ENCODE results near the gene GLIS1.

GLIS1 gene

DNA sequence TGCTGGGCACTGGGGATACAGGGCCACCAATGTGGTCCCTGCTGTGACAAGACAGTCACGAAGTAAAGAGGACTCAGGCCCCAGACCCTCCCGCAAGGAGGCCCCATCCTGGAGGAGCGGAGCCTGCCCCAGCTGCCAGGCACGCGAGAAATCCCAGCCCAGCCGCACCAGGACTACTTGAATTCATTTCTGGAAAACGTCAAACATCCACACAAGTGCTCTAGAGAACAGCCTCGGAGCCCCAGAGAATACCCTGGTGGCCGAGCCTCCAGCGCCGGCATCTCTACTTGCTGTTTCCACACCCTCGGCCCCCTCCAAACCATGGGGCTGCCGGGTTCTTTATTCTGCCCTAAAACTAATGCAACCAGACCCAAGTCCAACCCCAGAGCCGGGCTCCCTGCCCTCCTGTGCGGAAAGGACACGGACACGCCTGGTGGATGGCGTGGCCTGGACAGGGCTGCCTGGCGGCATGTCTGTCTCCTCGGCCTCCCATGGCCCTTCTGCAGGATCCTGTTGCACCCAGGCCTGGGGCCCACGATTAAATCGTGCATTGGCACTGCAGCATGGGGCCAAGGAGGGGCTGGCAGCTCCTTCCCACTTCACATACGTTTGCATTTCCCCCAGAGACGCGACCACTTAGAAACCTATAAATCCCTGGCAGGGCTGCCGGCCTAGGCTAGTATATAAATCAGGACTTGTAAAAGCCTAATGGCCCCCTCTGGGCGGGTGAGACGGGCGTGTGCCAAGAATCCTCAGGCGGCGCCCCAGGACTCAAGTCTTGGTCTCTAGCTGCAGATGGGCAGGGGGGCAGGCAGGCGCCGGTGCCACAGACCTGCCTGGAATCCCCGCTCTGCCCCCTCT, 238.5 kb downstream of the GLIS1 start:
- no peak for DNase-seq

DNA sequence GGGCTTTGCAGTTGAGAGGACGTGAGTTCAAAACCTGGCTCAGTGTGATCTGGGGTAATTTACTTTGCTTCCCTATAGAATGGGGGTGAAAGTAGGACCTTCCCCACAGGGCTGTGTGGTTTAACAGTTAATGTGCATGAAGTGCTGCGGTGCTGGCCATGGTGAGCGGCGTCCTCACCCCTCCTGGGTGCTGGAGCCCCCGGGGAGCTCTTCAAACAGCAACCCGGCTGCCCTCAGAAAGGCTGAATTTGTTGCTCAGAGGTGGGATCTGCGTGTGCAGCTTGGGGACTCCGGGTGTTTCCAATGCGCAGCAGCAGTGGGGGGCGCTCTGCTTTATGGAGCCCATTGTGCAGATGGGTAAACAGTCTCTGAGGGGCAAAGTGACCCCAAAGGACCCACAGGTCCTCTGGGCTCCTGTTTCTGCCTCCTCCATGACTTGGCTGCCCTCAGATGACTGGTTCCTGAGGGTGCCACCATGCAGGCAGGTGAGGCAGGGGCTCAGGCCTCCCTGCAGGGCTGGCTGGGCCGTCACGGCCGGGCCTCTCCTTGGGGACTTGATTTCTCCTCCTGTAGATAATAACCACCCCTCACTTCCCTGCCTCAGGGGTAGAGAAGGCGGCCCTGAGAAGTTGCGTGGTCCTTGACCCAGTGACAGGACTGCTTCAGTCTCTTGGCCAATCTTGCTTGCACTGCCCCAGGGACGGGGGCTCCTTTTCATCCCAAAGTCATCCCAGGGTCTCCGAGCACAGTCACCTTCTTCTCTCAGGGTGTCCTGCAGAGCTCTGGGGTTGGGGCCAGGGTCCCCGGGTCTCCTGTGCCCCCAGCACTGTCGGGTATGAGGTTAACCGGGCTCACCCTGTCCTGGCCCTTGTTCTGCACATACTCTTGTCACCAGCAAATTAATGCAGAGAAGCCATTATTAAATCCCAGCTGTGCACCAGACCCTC, 239.4 kb downstream of the GLIS1 start:
- no peak for DNase-seq

DNA sequence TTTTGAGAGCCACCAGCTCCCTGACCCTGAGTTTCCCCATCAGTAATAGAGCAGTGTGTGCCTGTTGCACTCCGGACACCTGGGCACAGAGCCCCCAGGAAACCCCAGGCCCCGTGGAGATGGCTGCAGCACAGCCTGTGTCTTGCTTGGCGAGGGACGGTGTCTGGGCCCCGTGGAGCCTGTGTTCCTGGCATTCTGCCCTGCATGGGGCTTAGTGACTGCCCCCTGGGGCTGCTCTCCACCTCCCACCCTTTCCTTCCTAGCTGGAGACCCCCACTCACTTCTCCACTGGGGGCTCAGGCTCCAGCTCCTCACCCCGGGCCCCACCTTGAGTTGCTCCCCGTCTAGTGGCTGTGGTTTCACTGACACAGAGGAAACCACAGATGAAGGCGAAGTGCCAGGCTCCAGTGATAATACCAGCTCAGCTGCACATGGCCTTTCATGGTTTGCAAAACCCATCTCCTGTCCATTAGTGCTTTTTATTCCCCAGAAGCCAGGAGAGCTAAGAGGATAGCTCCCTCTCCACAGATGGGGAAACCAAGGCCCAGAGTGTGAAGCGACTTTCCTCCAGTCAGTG, 240.3 kb downstream of the GLIS1 start:
- no peak for DNase-seq

DNA sequence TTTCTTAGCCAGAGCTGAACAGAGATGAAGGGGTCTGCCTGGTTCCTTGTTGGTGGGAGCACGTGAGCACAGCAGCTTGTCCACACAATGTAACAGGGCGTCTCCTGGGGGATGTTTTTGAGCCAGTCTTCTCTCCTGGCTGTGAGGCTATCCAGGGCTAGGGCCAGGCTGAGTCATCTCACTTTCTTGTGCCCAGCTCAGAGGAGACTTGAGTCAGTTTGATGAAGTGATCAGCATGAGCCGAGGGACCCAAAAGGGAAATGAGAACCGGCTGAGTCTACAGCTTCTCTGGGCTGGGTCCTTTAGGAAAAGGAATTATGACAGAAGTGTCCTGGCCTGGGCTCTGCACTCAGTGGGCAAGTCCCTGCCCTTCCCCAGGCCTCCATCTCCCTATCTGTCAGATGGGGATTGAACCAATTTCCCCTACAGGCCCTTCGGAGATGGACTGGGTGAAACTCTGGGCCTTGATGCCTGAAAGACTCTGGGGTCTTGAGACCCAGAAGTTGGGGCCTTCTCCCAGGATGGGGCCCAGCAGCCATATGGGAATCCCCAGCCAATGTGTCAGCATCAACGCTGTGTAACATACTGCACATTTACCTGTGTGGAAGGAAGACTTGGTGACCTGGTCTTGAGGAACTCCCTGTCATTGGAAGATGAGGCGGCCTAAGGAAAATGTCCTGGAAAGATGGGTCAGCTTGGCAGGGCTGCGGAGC, 243.2 kb downstream of the GLIS1 start:
- DNase-seq, result no peak

DNA sequence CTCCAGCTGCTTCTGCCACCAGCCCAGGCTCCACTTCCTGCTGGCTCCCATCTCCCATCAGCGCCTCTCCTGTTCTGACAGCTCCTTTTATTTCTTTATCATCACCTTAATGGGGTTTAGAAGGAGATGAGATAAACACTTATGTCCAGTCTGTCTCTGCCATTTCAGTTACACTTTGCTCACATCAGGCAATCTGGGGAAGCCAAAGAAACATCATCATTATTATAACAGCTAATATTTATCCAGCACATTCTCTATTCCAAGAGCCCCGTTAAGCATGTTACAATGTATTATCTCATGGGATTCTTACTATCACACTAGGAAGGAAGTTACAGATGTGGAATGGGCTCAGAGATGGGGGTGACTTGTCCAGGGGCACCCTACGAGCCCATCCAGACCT, 248.6 kb downstream of the GLIS1 start:
- no peak for DNase-seq

- DNase-seq, result no peak
These were observed 252.5 kb downstream of the GLIS1 start for GRCh38 chr1:53486395-53487026.

GRCh38 chr1:53485478-53486394, 253.2 kb downstream of the GLIS1 start:
- DNase-seq, result peak; percentile 58

DNA sequence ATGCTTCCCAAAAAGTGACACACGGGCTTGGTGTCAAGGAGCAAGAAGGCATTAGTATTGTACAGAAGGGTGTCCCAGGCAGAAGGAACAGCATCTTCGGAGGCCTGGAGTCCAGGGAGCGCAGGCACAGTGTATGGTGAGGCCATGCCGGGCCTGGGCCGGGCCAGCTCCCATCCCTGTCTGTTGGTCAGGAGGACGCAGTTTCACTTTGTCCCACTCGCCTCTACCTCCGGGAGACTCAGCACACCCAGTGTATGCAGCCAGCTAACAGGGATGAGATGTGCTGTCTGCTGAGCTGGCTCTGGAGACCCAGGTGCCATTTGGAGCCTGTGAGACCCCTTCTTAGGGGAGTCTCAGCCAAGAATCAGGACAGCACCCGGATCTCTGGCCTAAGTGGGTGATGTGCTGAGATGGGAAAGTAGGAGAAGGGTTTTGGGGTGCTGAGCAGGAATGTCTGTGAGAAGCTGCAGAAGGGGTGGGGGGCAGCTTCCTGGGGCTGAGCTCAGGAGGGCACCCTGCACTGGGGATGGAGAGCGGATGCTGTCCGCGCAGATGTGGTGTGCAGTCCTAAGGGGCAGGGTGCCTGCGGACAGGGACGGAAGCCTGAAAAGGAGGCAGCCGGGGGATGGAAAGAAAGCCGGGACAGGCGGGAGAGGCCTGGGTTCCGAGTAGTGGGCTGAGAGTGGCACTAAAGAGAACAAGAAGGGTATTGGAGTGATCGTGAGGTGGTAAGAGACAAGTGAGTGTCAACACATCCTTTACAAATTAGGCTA, 254.1 kb downstream of the GLIS1 start:
- DNase-seq, result no peak

DNA sequence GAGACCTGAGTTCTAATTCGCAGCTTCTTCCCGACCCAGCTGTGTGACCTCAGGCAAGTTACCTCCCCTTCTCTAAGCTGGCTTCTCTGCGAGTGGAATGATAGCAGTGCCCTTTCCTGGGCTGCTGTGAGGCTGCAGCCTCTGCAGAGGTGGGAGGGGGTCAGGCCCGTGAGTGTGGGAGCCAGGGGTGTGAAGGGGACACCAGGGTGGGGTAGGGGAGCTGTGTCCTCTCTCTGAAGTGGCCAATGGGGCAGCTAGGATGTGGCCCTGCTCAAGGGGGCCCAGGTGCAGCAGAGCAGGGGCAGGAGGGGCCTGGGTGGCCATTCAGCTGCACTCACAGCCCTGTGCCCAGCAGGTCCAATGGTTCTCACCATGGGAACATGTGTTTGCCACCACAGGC, 255.3 kb downstream of the GLIS1 start:
- no peak for DNase-seq

GRCh38 chr1:53483170-53483569, 255.8 kb downstream of the GLIS1 start:
- DNase-seq, result no peak

- no peak for DNase-seq
These were observed 256.4 kb downstream of the GLIS1 start for GRCh38 chr1:53482441-53483153.

DNA sequence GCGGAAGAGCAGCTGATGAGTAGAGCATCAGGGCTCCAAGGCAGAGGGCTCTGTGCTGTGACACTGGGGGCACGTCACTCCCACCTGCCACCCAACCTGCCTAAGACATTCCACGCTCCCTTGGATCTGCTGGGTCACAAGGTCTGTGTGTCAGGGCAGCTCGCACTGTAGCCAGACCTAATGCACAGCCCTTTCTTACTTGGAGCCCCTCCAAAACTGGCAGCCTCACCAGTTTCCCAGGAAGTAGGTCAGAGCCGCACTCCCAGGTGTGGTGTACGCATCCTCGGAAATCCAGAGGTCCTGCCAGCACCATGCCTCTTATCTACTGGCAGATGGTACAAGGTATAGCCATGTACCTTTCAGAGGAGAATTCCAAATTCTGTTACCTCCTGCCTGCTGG, 257.5 kb downstream of the GLIS1 start:
- no peak for DNase-seq

DNA sequence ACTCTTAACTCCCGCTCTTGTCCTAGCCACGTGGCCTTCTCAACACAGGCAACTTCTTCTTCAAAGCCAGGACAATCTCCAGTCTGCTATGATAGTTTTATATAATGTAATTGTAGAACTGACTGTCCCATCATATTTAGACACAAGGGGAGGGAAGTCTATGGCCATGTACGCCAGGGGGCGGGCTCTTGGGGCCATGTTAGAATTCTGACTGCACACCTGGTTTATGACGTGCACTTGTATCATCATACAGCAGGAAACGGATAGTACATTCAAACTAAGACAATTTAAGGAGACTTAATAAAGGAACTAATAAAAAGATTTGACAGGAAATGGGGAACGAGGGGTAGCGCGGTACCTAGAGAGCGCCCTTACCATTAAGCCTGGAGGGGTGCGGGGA, 258.3 kb downstream of the GLIS1 start:
- DNase-seq, result no peak

DNA sequence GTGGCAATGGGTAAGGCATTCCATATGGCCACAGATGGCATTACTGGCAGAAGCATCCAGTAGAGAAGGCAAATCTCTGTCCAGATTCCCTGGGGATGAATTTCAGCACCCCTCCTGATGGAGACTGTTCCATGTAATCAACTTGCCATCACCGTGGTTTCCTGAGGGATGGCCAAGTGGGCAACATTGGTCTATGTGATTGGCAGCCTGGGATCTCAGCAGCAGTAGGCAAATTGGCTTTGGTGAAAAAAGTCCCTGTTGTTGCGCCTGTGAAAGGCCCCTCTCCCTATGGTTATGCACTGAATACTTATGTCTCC, 260.5 kb downstream of the GLIS1 start:
- DNase-seq, result no peak

DNA sequence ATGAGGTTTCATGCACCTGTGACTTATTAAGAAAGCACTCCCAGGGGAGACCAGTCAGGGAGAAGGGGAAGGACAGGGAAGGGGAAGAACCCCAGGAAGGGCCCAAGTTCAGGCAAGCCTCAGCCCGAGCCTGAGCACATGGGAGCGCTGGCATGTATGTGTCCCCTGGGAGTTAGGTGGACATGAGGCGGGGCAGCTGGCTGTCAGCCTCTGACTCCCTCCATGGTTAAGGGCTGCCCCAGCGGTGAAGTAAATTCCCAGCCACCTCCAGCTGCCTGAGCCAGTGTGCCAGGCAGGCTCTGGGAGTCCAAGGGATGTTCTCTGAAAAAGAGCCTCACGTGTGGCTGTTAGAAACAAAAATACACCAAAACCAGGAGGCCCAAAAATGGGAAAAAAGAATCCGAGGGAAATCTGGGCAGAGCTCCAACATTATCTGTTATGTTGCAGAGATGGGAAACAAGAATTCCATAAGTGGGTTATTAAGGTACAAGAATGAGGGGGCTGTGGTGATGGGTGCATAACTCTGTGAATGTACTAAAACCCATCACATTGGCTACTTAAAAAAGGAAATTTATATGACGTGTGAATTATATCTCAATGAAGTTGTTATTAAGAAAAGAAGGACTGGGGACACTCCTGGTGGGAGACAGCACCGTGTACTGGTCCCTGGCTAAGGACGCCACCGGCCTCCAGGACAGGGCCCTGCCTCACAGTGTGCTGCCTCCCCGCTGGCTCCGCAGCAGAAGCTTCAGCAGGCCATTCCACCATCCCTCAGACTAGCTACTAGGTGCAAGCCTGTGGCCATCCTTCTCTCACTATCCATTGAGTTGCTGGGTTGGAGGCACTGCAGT, 261.1 kb downstream of the GLIS1 start:
- DNase-seq, result no peak

DNA sequence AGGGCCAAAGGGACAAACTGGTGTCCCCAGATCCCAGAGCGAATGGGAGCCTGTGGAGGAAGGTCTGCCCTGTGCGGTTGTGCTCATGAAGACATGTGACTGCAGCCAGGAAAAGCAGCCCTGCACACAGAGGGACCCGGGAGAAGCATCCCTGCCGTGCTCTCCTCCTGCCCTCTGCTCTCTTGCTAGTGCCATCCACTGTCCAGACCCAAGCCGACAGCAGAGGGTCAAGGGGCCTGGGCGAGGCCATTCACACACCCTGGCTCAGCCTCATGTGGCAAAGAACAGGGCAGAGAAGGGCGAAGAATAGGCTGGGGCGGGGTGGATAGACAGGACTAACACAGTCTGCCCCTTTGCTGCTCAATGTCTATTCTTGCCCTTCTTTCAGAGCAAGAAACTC, 262.4 kb downstream of the GLIS1 start:
- DNase-seq, result no peak

GRCh38 chr1:53475664-53476063, 263.3 kb downstream of the GLIS1 start:
- no peak for DNase-seq

- no peak for DNase-seq
These were observed 265.5 kb downstream of the GLIS1 start for GRCh38 chr1:53473463-53473862.

- no peak for DNase-seq
These were observed 268.0 kb downstream of the GLIS1 start for GRCh38 chr1:53471000-53471399.
